ENCODE results near the gene MTUS2. TPM values are rescaled to one million over a fixed set of nuclear protein-coding genes. Genes with fewer than 3 reads are reported as not detected.

The MTUS2 gene
- total and polyA plus RNA-seq, 2 of the 8 experiments (the other 6 are each of a cell fraction or from before 2014, with no cell fraction given): 0.18 to 0.80 TPM

- H3K4me3 ChIP-seq (ENCODE audit: extremely low read depth in 1 of 4, insufficient read depth in 2 of 4, low read depth in 3 of 4, low read length in 4 of 4): no peak overlapping the region
- H3K23ac ChIP-seq (ENCODE audit: insufficient read length): no peak overlapping the region
- H4K5ac ChIP-seq (ENCODE audit: insufficient read length, low read depth, low read length): no peak overlapping the region
- H3K4me1 ChIP-seq (replicated peaks in 1 of 4; ENCODE audit: control insufficient read depth in 3 of 4, insufficient read depth in 4 of 4, low read length in 3 of 4): no peaks in the 10 kb centered on the region
- H3K14ac ChIP-seq (ENCODE audit: insufficient read length): no peak overlapping the region
- H2BK20ac ChIP-seq (ENCODE audit: low read length): no peak overlapping the region
- H3K9me3 ChIP-seq (ENCODE audit: insufficient read depth in 2 of 2, low read depth in 1 of 2, low read length in 1 of 2): no peaks in the 10 kb centered on the region
- no peaks in the 10 kb centered on the region for H4K20me1 ChIP-seq (replicated peaks in 1 of 2; ENCODE audit: control insufficient read depth in 1 of 2, insufficient read depth in 2 of 2, low read length in 2 of 2)
- H3K4me2 ChIP-seq (ENCODE audit: insufficient read depth in 1 of 2, low read depth in 2 of 2, low read length in 2 of 2): no peak overlapping the region
- no peaks in the 10 kb centered on the region for H3K79me2 ChIP-seq (ENCODE audit: control insufficient read depth in 1 of 2, insufficient read depth in 2 of 2, low read length in 2 of 2)
- no peak overlapping the region for H3K27ac ChIP-seq (ENCODE audit: low read depth, low read length)
- FAIRE-seq (no peak), DNase-seq (ENCODE audit: low read depth in 1 of 2, low spot score in 2 of 2) (no peak)
- POLR2A ChIA-PET (ENCODE audit: partially characterized antibody): no interaction called here
- no peak overlapping the region for H2BK5ac ChIP-seq (ENCODE audit: low read depth, low read length)
- H3K9ac ChIP-seq (replicated peaks in 1 of 4; ENCODE audit: extremely low read depth in 1 of 4, low read depth in 3 of 4, low read length in 3 of 4): no peak overlapping the region
- no peak overlapping the region for H2BK120ac ChIP-seq (replicated peaks; ENCODE audit: low read depth, low read length)
- no peak overlapping the region for H2AFZ ChIP-seq (ENCODE audit: low read length)
- TF ChIP-seq KDM1A (IDR thresholded peaks at IDR 0.05; ENCODE audit: borderline replicate concordance, low read length) (no peak), EP300 (IDR thresholded peaks at IDR 0.05; ENCODE audit: borderline replicate concordance in 1 of 2, low read depth in 2 of 2, low read length in 2 of 2) (no peak), MAX (IDR thresholded peaks at IDR 0.05) (no peak), HDAC2 (IDR thresholded peaks at IDR 0.05; ENCODE audit: borderline replicate concordance in 1 of 2, low read depth in 2 of 2, low read length in 2 of 2) (no peak), TEAD4 (IDR thresholded peaks at IDR 0.05; ENCODE audit: low read depth, low read length) (no peak), ZNF274 (IDR thresholded peaks at IDR 0.05; ENCODE audit: borderline replicate concordance, extremely low read depth, low read length) (no peak)
- no peaks in the 10 kb centered on the region for H3K27me3 ChIP-seq (replicated peaks in 1 of 4; ENCODE audit: control insufficient read depth in 3 of 4, extremely low read depth in 1 of 4, insufficient read depth in 3 of 4, low read length in 3 of 4)
- H3K36me3 ChIP-seq (ENCODE audit: control insufficient read depth in 2 of 4, insufficient read depth in 4 of 4, low read length in 3 of 4): no peaks in the 10 kb centered on the region
- no peak overlapping the region for H3K56ac ChIP-seq (replicated peaks; ENCODE audit: insufficient read length, low read depth, low read length)
- H2BK15ac ChIP-seq (ENCODE audit: low read length): no peak overlapping the region
- H3K23me2 ChIP-seq (ENCODE audit: low read depth, low read length): no peaks in the 10 kb centered on the region
- no peak overlapping the region for H2AK5ac ChIP-seq (ENCODE audit: low read depth, low read length)
- H3K79me1 ChIP-seq (ENCODE audit: low read depth, low read length): no peaks in the 10 kb centered on the region
- no peak overlapping the region for H4K91ac ChIP-seq (replicated peaks; ENCODE audit: insufficient read length, low read length)
- no peak overlapping the region for H3K4ac ChIP-seq (replicated peaks; ENCODE audit: insufficient read length, low read depth, low read length)
- CTCF ChIA-PET (ENCODE audit: partially characterized antibody): interaction anchor here (0.6 kb wide), 1 partner anchor 401 kb away, joined by 4 read pairs; no protein-coding TSS in a partner anchor
- no peak overlapping the region for H2BK12ac ChIP-seq (ENCODE audit: low read depth, low read length)
- H3K18ac ChIP-seq (ENCODE audit: extremely low read depth, low read length): no peak overlapping the region
- H4K8ac ChIP-seq (ENCODE audit: extremely low read depth, insufficient read depth, low read length): no peak overlapping the region
- 90% methylated on average over 4 of the region's 4 CpGs; no CpG with 5 or more reads in 1 of the 2 experiments for WGBS, 2 experiments (ENCODE audit: extremely low coverage in 1 of 2, insufficient coverage in 1 of 2, insufficient read length in 1 of 2, insufficient replicate concordance in 2 of 2, low coverage in 1 of 2, low lambda C conversion rate in 2 of 2, missing lambda C conversion rate in 1 of 2)
Observed at GRCh38 chr13:29022410-29022809, 202.3 kb downstream of the MTUS2 start.
